NAMALWA (cell line): ENCODE data around the gene MARVELD3.
"Not testable (repeated sequence)": the region's sequence is repeated elsewhere in the genome, so short reads cannot be mapped to it uniquely, and the experiment has no call there.

ENCODE experiments used
- DNase-seq: peaks from one replicate; pipeline ENCODE4 v3.0.0-alpha.2; 2015; ENCODE audit warnings: low spot score

Gene MARVELD3

GRCh38 chr16:71672803-71673581 is 47.0 kb downstream of the MARVELD3 start:
- DNase-seq, result no peak

- no peak for DNase-seq
These were observed 47.6 kb downstream of the MARVELD3 start for GRCh38 chr16:71673582-71673973.

DNA sequence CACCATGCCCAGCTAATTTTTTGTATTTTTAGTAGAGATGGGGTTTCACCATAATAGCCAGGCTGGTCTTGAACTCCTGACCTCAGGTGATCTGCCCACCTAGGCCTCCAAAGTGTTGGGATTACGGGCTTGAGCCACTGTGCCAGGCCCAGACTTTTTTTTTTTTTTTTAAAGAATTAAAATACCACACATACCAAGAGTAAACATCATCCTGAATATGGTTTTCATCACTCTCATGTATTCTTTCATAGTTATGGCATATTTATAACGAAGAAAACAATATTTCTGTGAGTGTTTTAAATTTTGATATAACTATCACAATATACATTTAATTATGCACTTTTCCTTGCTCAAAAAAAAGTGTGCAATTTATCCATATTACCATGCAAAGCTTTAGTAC is 48.2 kb downstream of the MARVELD3 start:
- DNase-seq, result no peak

DNA sequence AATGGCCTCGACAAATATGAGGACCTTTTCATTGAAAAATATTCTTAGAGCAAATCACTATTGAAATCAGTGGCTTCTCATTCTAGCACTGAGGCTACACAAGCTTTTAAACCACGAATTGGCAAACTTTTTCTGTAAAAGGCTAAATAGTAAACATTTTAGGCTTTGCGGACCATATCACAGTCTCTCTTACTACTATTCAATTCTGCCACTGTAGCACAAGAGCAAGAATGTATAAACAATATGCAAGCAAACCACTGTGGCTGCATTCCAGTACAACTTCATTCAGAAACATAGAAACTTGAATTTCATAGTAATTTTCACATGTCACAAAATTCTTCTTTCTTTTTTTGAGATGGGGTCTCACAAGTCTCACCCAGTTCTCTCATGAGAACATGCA is 49.4 kb downstream of the MARVELD3 start:
- DNase-seq, result no peak

- DNase-seq, result no peak
These were observed 50.3 kb downstream of the MARVELD3 start for GRCh38 chr16:71676236-71676635.

DNA sequence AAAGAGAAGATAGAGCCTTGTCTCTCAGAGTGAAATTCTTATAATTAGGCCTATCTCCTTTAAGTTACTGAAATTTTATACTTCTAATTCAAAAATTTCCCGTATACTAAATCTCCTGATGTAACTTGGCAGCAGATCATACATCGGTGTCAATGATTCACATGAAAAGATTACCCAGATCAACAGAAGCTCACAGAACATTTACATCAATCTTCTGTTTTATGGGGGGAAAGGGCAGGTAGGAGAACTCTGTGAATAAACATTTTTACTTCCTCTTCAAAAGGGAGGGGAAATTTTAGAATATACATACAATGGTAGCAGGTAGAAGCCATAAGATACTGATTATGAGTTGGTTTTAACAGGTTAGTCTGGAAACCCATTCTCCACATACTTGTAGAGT is 55.4 kb downstream of the MARVELD3 start:
- no peak for DNase-seq

DNA sequence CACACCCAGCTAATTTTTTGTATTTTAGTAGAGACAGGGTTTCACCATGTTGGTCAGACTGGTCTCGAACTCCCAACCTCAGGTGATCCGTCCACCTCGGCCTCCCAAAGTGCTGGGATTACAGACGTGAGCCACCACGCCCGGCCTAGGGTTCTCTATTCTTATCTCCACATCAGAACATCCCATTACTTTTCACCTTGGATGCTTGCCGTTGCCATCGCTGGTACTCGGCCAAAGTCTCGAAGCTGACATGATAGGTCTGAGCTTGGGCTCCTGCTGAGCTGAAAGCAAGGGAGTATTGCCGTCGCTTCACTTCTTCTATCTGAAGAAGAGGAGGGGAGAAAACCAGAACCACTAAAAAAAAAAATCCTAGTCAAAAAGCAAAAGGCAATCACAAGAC is 58.3 kb downstream of the MARVELD3 start:
- not testable (repeated sequence) for DNase-seq
